GM21390 (cell line): ENCODE measurements around the gene MYO1G.
"Not testable (repeated sequence)": the region's sequence is repeated elsewhere in the genome, so short reads cannot be mapped to it uniquely, and the experiment has no call there.

Experiments used
- ATAC-seq: cut with Tn5 transposase; IDR thresholded peaks from one replicate; pipeline ENCODE4 v1.9.1; 2021; ENCODE audit not compliant: unreplicated experiment

MYO1G gene

DNA sequence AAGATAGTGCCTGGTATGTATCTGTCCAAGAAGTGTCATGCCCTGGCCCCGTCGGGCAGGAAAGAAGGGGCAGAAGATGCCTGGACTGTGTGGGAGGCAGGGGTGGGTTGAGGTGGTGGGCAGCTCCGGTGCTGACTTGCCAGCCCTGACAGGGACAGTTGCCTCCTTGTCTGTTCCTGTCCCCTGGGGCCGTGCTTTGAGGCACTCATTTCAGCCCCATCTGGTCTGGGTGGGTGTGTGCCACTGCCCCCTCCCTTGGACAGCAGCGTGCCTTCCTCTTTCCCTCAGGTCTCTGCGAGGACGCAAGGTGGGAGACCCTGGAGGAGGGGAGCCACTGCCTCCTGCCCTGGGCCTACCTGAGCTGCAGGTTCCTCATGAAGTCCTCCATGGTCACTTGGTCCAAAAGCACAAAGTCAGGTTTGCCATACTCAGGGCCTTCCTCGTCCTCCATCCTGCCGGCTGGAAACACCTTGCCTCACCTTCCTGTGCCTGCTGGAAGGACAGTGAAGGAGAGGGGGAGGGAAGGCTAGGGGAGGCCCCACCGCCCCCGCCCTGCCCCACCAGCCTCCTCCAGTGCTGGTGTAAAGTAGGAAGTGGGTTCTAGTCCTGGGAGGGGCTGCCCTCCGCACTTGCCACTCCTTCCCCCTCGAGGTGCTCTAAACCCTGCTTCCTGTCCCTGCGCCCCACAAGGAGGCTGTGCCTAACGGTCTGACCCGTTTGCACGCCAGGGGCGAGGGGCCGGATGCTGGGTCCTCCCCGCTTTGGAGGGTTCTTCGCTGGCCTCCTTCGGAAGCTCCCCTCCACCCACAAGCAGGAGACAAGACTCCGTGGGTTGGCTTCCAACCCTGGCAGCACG is at the start of gene MYO1G:
Gene MYO1G, minus strand, starts transcription at position 505 of the 856 bp plus-strand sequence. Its CDS starts 54 bp downstream, at position 451.
- peak; percentile 55 for ATAC-seq

DNA sequence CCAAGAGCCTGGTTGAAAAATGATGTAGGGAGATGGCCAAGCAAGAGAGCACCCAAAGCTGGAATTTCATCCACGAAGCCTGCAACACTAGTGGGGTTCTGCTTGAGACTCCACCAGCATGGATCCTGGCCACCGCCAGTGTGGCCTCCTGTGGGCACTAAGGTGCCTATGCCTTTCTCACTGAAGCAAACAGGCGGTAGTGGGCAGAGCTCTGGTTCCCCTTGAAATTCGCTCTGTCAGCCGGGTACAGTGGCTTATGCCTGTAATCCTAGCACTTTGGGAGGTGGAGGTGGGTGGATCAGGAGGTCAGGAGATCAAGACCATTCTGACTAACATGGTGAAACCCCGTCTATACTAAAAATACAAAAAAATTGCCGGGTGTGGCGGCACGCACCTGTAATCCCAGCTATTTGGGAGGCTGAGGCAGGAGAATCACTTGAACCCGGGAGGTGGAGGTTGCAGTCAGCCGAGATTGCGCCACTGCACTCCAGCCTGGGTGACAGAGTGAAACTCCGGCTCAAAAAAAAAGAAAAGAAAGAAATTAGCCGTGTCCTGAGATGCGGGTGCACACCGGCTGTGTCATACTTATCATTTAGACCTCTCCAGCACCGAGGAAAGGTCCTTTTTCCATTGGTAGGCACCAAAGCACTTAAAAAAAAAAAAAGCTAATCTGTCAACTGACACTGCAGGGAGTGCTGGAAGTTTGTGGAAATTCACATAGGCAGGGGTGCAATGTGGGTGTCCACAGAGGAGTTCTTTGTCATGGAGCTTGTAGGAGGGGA is 49.5 kb upstream of the MYO1G start:
- no peak for ATAC-seq

DNA sequence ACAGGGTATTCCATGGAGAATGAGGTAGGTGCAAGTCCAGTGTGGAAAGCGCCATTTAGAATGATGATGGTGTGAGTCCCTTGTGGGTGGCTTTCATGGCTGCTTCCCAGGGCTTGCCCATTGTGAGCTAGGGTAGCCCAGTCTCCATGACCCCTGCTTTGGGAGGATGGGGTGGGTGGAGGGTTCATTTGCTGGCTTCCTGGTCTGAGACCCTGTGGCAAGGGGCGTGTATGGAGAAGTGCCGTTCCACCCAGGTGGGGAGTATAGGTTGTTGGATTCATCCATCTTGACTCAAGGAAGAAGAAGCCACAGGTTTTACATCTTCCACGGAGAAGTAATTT is 48.9 kb upstream of the MYO1G start:
- ATAC-seq, result peak; percentile 9

DNA sequence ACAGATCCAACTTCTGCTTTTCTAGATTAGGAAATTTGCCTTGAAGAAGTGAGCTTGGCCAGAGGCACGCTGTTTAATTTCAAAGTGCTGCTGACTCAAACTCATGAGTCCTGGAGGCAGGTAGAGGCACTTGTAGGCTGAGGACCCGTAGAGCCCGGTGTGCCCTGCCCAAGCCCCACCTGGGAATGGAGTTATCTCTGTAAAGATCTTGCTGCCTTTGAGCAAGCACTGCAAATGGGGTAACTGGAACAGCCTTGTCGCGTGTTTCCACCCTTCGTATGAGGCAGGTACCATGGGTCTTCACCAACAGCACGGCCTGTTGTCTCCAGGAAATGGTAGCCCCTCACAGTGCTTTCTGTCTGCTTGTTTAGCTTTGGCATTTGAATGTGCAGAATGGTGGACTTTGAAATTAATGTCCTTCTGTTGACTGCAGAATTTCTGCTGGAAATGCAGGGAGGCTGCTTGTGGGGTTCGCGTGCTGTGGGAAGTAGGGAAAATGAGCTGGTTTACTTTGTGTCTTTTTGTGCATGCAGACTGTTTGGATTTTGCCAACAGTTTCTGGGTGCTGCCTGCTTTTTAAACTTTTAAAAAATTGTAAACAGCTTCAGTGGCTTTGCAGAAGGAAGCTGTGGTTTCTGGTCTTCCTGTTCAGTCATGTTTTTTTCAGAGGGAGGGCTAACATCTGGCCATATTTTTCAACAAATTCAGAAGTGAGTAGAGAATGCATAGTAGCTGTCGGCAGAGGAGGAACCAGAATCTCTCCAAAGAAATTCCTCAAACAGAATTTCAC is 48.4 kb upstream of the MYO1G start:
- ATAC-seq, result peak; percentile 53

DNA sequence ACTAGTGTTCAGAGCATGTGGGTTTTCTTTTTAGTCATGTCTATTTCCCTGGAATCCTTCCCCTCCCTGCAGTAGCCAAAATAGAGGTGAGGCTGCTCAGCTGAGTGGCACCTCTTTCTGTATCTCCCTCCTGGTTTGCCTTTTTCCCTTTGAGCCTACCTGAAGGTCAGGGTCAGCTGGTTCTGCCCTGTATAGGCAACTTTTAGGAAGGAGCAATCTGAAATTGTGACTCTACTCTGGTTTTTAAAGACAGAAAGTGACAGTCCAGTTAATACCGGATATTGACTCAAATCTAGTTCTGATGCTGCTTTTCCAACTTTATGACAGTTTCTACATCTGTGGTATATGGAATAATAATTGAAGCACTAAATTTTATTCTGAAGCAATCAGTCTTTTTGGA is 47.2 kb upstream of the MYO1G start:
- no peak for ATAC-seq

DNA sequence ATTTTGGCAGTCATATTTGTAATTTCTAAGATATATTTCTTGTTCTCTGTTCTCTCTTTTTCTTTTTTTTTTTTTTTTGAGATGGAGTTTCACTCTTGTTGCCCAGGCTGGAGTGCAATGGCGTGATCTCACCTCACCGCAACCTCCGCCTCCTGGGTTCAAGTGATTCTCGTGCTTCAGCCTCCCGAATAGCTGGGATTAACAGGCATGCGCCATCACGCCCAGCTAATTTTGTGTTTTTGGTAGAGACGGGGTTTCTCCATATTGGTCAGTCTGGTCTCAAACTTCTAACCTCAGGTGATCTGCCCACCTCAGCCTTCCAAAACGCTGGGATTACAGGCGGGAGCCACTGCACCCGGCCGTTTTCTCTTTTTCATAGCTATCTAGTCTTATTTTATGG is 46.7 kb upstream of the MYO1G start:
- ATAC-seq, result not testable (repeated sequence)

DNA sequence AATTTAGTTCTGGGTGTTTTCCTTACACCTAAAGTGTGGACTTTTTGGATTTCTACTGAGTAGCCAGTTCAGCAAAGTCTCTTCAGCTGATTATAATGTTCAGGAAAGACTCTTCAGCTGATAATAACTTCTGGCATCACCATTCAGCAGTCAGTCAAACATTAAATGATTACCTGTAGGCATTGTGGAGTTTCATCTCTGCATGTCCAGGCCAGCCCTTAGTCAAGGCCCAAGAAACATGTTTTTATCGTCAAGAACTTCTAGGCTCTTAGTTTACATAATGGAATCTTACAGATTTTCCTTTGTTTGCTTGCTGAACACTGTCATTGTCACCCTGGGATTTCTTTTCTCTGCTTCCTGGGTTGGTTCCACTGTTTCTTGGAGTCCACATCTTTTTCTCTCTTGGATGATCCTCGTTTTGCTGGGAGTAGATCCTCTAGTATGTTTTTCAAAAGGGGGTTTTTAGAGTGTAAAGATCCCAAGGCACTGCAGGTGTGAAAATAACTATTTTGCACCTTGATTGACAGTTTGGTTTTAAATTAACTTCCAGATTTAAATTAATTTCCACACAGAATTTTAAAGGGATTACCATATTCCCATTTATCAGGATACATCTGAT is 45.4 kb upstream of the MYO1G start:
- no peak for ATAC-seq

DNA sequence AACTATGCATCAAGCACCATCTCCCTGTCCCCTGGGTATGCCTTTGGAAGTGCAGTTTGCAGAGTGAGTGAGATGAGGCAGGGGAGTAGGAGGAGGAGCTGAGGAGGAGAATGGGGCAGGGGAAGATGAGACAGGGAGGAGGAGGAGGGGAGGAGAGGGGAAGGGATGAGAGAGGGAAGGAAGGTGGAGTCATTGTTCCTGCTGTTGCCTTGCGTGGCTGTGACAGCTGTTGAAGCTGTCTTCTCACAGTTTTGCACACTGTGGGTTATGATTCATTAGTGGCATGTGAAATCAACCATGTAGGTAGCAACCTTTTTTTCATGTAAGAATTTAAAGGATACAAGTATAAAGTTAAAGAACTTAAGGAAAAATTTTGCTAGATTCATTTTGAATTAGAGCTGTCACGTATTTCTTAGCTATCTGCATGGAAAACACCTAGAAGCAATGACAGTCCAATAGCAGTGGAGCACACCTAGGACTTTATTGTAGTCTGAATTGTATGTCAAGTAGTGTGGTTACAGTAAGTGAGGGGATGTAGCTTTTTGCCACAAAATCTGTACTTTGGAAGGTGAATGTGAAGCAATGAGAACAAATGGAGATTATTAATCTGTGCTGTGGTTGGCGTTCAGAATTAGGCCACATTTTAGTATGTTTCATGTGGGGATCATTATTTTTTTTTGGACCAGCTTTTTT is 42.9 kb upstream of the MYO1G start:
- ATAC-seq, result peak; percentile 59

DNA sequence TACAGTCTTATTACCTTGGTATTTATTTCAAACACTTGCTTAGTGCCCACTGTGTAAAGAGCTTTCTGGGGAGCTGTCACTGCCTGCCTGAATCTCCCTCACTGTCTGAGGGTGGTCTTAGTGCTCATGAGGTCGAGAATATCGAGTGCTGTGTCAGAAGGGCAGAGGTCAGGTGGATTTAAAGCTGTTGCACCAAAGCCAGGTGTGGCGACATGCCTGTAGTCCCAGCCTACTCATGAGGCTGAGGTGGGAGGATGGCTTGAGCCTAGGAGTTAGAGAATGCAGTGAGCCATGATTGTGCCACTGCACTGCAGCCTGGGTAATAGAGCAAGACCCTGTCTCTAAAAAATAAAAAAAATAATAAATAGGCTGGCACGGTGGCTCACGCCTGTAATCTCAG is 42.1 kb upstream of the MYO1G start:
- no peak for ATAC-seq

DNA sequence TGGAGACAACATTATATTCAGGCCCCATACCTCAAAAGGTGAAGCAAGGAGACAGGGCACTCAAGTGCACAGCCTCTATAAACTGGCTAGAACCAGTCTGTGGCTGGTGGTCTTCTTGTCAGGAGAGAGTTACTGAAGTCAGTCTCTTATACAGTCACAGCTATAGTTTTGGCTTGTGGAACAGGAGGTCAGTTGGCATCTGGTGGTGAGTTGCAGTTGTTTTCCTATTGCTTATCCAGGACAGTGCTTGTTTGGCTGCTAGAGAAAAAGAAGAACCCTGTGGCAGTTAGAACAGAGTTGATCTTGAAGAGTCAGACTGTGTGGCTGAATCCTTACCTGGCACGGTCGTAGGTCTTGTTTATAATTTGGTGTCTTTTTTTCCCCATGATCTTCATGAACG is 38.4 kb upstream of the MYO1G start:
- no peak for ATAC-seq

DNA sequence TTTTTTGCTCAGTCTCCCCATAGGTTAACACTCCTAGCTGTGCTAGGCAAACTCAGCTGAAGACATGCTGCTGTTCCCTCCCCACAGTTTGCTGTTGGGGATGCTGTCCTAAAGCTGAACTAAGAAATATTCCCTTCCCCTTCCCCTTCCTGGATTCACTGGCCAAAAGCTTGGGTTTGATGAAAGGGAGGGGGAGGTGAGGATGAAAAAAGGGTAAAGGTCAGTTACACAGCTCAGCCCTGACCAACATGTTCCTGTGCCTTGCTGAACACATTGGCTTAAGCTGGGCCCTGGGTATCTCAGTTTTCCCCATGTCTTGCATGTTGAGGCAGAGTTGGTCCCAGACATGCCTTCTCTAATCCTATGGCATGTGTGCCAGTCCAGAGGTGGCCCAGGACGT is 36.5 kb upstream of the MYO1G start:
- no peak for ATAC-seq

DNA sequence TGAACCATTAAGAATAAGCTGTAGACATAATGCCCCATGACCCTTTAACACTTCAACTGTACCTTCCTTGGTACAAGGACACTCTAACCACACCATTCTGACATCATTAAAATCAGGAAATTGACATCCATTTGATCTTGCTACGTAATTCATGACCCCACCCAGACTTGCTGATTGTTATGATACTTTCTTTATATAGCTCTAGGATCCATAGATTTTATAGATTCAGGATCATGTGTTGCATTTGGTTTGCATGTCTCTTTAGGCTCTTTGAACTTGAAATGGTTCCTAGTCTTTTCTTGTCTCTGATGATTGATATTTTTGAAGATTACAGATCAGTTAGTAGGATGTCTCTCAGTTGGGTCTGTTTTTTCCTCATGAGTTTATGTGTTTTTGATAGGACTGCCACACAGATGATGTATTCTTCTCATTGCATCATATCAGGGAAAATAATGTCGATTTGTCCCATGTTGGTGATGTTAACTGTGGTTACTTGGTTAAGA is 34.7 kb upstream of the MYO1G start:
- no peak for ATAC-seq

DNA sequence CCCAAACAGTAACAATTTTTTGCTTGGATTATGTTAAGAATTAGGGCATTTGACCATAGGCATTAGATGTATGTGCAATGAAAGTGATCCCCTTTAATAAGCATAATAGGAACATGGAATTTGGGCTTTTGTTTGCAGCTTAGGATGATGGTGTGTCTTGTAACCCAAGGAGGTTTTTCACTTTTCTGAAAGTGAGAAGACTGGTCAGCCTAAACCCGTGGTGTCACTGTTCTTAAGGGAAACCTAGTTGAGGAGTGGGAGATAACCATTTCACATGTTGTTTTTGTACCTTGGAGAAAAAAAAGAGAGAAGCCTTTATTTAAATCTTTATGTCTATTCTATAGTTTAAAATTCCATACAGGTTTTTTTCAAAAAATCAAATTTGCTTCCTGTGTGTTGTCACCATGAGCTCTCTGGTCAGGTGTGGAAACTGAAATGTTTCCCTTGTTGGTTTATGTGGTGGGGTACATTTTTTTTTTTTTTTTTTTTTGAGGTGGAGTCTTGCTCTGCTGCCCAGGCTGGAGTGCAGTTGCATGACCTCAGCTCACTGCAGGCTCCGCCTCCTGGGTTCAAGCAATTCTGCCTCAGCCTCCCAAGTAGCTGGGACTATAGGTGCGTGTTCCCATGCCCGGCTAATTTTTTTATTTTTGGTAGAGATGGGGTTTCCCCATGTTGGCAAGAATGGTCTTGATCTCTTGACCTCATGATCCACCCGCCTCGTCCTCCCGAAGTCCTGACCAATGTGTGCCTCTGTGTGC is 28.9 kb upstream of the MYO1G start:
- peak; percentile 56 for ATAC-seq

DNA sequence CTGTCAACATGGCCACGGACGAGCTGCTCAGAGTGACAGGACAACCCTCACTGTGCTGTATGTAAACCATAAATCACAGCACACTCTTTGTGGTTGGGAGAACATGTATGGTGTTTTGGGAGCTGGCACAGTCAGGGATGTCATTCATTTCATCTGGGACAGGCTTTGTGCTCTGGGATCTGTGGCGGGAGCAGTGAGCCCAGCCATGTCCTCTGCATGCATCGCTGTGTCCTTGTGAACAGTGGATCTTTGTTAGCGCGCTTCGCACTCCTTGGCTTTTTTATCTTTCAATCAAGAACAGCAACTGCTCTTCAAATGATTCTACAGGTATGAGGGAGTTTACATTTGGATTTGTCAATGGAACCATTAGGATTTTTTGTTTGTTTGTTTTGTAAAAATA is 28.3 kb upstream of the MYO1G start:
- ATAC-seq, result no peak

DNA sequence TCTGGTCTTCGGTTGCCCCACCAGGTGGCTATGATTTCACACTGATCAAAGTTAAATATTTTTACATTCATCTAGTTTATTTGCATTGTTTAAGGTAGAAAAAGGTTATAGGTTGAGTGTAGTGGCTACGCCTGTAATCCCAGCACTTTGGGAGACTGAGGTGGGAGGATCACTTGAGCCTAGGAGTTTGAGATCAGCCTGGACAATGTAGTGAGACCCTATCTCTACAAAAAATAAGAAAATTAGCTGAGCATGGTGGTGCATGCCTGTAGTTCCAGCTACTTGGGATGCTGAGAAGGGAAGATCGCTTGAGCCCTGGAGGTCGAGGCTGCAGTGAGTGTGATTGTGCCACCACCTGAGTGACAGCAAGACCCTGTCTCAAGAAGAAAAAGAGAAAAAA is 25.0 kb upstream of the MYO1G start:
- no peak for ATAC-seq

DNA sequence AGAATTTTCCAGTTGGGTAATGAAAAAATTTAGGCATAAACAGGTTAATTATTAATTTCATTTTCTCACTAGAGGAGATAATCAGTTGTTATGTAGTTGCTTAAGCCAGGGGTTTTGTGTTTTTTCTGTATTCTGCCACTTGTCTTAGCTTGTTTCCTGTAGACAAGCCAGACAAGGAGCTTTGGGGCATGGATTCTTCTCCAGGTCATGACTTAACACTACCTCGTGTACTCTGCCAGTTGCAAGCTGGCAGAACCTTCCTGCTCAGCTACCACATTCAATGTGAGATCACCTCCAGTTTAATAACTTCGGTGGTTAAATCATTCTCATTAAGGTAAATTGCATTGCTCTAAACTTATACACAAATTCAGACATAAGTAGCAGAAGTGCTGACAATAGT is 23.0 kb upstream of the MYO1G start:
- no peak for ATAC-seq

DNA sequence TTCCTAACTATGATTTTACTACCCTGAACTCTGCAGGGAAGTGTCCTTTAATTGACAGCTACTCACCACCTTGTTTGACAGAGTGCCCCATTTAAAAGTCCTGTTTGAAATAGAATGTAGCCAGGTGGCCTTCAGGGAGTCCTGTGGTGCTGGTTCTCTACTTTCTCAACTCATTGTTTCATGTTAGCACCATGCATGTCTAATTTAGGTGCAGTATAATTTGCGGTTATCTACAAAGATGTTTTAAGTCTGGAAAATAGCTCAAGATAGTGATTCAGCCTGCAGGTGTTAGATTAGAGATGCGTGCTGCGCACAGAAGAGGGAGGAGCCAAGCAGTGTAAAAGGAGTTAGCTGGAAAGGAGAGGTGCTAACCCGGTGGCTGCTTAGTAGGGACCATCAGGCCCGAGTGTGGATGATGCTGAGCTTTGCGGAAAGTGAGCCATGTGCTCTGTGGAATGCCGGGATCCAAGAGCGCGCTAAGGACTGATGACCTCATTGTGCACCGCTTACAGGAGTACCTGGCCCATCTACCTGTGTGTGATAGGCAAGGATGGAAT is 22.4 kb upstream of the MYO1G start:
- ATAC-seq, result peak; percentile 36

DNA sequence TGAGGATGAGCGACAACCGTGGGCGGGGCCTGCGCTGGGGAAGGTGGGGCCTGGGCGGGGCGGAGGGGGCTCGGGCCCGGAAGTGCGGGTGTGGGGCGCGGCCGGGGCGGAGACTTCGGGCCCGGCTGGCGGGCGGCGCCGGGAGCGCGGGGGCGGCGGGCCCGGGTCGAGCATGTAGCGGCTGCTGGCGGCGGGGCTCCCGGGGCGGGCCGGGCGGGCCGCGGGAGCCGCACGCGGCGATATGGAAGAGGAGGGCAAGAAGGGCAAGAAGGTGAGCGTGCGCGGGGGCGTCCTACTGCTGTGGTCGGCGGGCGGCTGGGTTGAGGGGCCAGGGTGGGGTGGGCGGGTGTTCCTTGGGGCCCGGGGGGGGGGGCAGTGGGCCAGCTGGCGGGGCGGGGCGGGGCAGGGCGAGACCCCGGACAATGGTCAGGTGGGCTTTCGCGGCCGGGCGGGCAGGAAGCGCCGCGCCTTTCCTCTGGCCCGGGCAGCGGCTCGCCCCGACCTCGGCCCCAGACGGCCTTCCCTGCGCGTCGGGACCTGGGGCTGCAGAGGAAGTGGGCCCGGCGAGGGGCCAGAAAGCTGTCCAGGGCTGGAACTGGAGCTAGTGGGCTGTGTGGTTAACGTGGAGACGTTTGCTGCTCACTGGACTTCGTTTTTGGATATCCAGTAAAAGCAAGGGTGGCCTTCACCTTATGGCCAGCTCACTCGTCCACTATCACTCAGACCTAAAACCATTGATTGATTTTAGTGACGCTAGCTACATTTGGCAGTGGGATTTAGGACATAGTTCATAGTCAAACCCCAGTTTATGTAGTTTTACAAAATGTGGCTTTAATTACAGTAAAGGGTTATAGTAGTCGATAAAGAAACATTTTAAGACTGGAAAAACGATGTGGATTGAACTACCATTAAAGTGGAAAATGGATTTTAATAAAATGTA is 21.5 kb upstream of the MYO1G start, which contains the start of gene CCM2:
Gene CCM2, plus strand, starts transcription at position 109 of the 940 bp plus-strand sequence. Its CDS starts 133 bp downstream, at position 242.
- ATAC-seq, result no peak
